Measurements from ENCODE around the gene TGFBR3L. TPM values are rescaled to one million over a fixed set of nuclear protein-coding genes. Genes with fewer than 3 reads are reported as not detected.

Gene TGFBR3L
- total RNA-seq, 4 donors from 2014 or later, result 2.2 to 8.3 (median 6.1) TPM

GRCh38 chr19:7961920-7962626 is 47.4 kb downstream of the TGFBR3L start:
- no peak for DNase-seq (ENCODE audit: extremely low spot score)
- TF ChIP-seq POLR2AphosphoS5 (IDR thresholded peaks at IDR 0.05) (no peak), EP300 (IDR thresholded peaks at IDR 0.05) (no peak), CTCF (IDR thresholded peaks at IDR 0.05) (no peak), POLR2A (IDR thresholded peaks at IDR 0.05; ENCODE audit: low read depth) (no peak)
- H3K27me3 ChIP-seq, result no peaks in the 10 kb centered on the region
- H3K9me3 ChIP-seq, result no peaks in the 10 kb centered on the region
- peaks cover 40 to 85% (median 74%) of the 10 kb centered on the region in 4 donors for H3K36me3 ChIP-seq
- intact Hi-C loops (cut with DNase I), result no loop called here
- H3K4me3 ChIP-seq, result no peak overlapping the region
- H3K4me1 ChIP-seq, result peaks cover 0 to 3% (median 0%) of the 10 kb centered on the region in 4 donors
- no peak overlapping the region for H3K27ac ChIP-seq (replicated peaks in 1 of 4)
- WGBS, result 88% methylated on average over 13 of the region's 13 CpGs

- no peaks in the 10 kb centered on the region for H3K27me3 ChIP-seq
- DNase-seq (ENCODE audit: extremely low spot score), result no peak
- TF ChIP-seq POLR2A (IDR thresholded peaks at IDR 0.05; ENCODE audit: low read depth) (no peak), CTCF (IDR thresholded peaks at IDR 0.05) (no peak)
- intact Hi-C loops (cut with DNase I), result no loop called here
- no peak overlapping the region for H3K27ac ChIP-seq (replicated peaks in 1 of 4)
- peaks cover 42 to 87% (median 77%) of the 10 kb centered on the region in 4 donors for H3K36me3 ChIP-seq
- H3K4me3 ChIP-seq, result no peak overlapping the region
- H3K4me1 ChIP-seq, result peaks cover 0 to 3% (median 0%) of the 10 kb centered on the region in 4 donors
- H3K9me3 ChIP-seq, result no peaks in the 10 kb centered on the region
- 86% methylated on average over 21 of the region's 22 CpGs for WGBS
Measured at GRCh38 chr19:7962644-7963268, 48.1 kb downstream of the TGFBR3L start.

- 94% methylated on average over 24 of the region's 25 CpGs for WGBS
- H3K36me3 ChIP-seq, result peaks cover 42 to 87% (median 78%) of the 10 kb centered on the region in 4 donors
Measured at GRCh38 chr19:7963566-7963965, 48.9 kb downstream of the TGFBR3L start.

GRCh38 chr19:7965259-7965841 is 50.7 kb downstream of the TGFBR3L start:
- Histone ChIP-seq H3K4me1 (no peaks in the 10 kb centered on the region), H3K4me3 (no peak overlapping the region), H3K27me3 (no peaks in the 10 kb centered on the region), H3K27ac (replicated peaks in 1 of 4) (no peak overlapping the region), H3K36me3 (peaks cover 42 to 98% (median 91%) of the 10 kb centered on the region in 4 donors), H3K9me3 (no peaks in the 10 kb centered on the region)
- 89% methylated on average over 12 of the region's 12 CpGs for WGBS
- DNase-seq (ENCODE audit: extremely low spot score), result no peak
- TF ChIP-seq POLR2AphosphoS5 (IDR thresholded peaks at IDR 0.05), result no peak
- no peak for TF ChIP-seq CTCF (IDR thresholded peaks at IDR 0.05)
- no peak for TF ChIP-seq EP300 (IDR thresholded peaks at IDR 0.05)
- TF ChIP-seq POLR2A (IDR thresholded peaks at IDR 0.05; ENCODE audit: low read depth), result no peak
- intact Hi-C loops (cut with DNase I), result no loop called here

More at GRCh38 chr19:7963566-7963965, 48.9 kb downstream of the TGFBR3L start:
- H3K9me3 ChIP-seq, result no peaks in the 10 kb centered on the region
- intact Hi-C loops (cut with DNase I), result no loop called here
- DNase-seq (ENCODE audit: extremely low spot score), result no peak
- no peak overlapping the region for H3K4me3 ChIP-seq
- peaks cover 0 to 3% (median 0%) of the 10 kb centered on the region in 4 donors for H3K4me1 ChIP-seq
- no peaks in the 10 kb centered on the region for H3K27me3 ChIP-seq
- no peak overlapping the region for H3K27ac ChIP-seq (replicated peaks in 1 of 4)
- no peak for TF ChIP-seq CTCF (IDR thresholded peaks at IDR 0.05)
- TF ChIP-seq POLR2A (IDR thresholded peaks at IDR 0.05; ENCODE audit: low read depth), result no peak
- TF ChIP-seq EP300 (IDR thresholded peaks at IDR 0.05), result no peak
- TF ChIP-seq POLR2AphosphoS5 (IDR thresholded peaks at IDR 0.05), result no peak

Data from esophagus muscularis mucosa (tissue), 4 donors.